Measurements from ENCODE around the gene SPATA19. TPM values are rescaled to one million over a fixed set of nuclear protein-coding genes. Genes with fewer than 3 reads are reported as not detected.

Gene SPATA19
- polyA plus RNA-seq, 1 donor: not detected

- DNase-seq: no peak
These were observed 9.4 kb downstream of the SPATA19 start for GRCh38 chr11:133835593-133836548.

- DNase-seq: peak; percentile 71
These were observed 10.4 kb downstream of the SPATA19 start for GRCh38 chr11:133834682-133835592.

GRCh38 chr11:133833898-133834681, 11.2 kb downstream of the SPATA19 start:
- no peak for DNase-seq

- no peak for DNase-seq
These were observed 12.1 kb downstream of the SPATA19 start for GRCh38 chr11:133832991-133833897.

- DNase-seq: no peak
These were observed 13.0 kb downstream of the SPATA19 start for GRCh38 chr11:133832096-133832990.

- no peak for DNase-seq
These were observed 14.1 kb downstream of the SPATA19 start for GRCh38 chr11:133830931-133831907.

- no peak for DNase-seq
These were observed 15.7 kb downstream of the SPATA19 start for GRCh38 chr11:133829566-133829965.

GRCh38 chr11:133828871-133829270, 16.4 kb downstream of the SPATA19 start:
- no peak for DNase-seq

GRCh38 chr11:133827556-133827955, 17.8 kb downstream of the SPATA19 start:
- no peak for DNase-seq

- DNase-seq: no peak
These were observed 18.4 kb downstream of the SPATA19 start for GRCh38 chr11:133826866-133827265.

- no peak for DNase-seq
These were observed 19.6 kb downstream of the SPATA19 start for GRCh38 chr11:133825666-133826065.

GRCh38 chr11:133825156-133825555, 20.2 kb downstream of the SPATA19 start:
- no peak for DNase-seq

- DNase-seq: no peak
These were observed 20.7 kb downstream of the SPATA19 start for GRCh38 chr11:133824593-133824992.

- DNase-seq: no peak
These were observed 21.7 kb downstream of the SPATA19 start for GRCh38 chr11:133823614-133824013.

- no peak for DNase-seq
These were observed 22.1 kb downstream of the SPATA19 start for GRCh38 chr11:133823211-133823610.

GRCh38 chr11:133821776-133822175, 23.5 kb downstream of the SPATA19 start:
- peak; percentile 79 for DNase-seq

GRCh38 chr11:133819746-133820315, 25.5 kb downstream of the SPATA19 start:
- no peak for DNase-seq

GRCh38 chr11:133819114-133819513, 26.2 kb downstream of the SPATA19 start:
- no peak for DNase-seq
